Upper lobe of left lung (tissue), 4 donors: ENCODE results near the gene RNF4.

Experiments used
- CTCF ChIP-seq, 6 experiments: fragments of 450-650 bp in 4 of 6; fragments of 200-600 bp in 2 of 6; sonication (generic) in 2 of 6; IDR thresholded peaks; one replicate each; pipeline ENCODE4 v1.5.1; 2016 to 2019; ENCODE audit warnings: antibody characterized with exemption in 6 of 6
- EP300 ChIP-seq, 4 donors: sonication (generic); formaldehyde crosslinking; IDR thresholded peaks; one replicate each; pipeline ENCODE4 v1.5.1; 2017; ENCODE audit warnings: antibody characterized with exemption in 4 of 4, control low read depth in 2 of 4
- POLR2A ChIP-seq, 4 donors: fragments of 450-650 bp; IDR thresholded peaks; one replicate each; pipeline ENCODE4 v1.5.1; 2016 to 2017; ENCODE audit warnings: antibody characterized with exemption in 4 of 4, mild to moderate bottlenecking in 2 of 4
- POLR2AphosphoS5 ChIP-seq, 2 donors: sonication (generic); formaldehyde crosslinking; IDR thresholded peaks; one replicate each; pipeline ENCODE4 v1.5.1; 2017; ENCODE audit warnings: antibody characterized with exemption in 2 of 2

DNA sequence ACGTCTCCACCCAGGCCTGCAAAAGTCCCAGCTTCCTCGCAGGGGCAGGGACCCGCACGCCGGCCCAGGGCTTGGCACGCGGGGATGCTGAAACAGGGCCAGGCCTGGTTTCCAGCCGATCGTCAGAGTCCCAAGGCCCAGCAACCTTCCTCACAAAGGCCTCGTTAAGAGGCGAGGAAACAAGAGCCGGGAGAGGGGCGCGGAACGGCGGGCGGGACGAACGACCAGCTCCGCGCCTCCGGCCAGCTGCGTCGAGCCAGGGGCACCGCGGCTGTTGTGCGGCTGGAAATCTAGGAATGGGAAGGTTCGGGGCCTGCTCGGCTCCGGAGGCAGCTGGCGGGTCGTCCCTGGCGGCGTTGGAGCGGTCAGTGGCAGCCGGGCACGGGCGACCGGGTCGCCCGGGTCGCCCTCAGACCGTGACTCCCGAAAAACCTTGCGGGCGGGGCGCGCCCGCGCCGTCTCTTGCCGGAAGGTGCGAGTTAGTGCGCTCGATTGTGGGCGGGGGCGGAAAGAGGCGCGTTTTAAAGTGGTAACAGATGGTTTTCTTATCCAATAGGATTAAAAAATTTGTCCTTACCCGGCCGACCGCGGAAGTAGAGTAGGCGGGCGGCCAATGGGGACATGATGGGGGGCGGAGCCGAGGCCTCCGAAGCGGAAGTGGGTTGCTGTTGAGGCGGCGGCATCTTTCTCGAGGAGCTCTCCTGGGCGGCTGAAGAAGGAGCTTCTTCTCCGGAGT, at the start of gene RNF4:
- peak in 2 of 6 experiments; percentile 16 to 19 for TF ChIP-seq CTCF (IDR thresholded peaks at IDR 0.05)
- TF ChIP-seq POLR2A (IDR thresholded peaks at IDR 0.05): peak in 2 of 4 donors; percentile 40 to 80
- peak; percentile 57 to 67 for TF ChIP-seq POLR2AphosphoS5 (IDR thresholded peaks at IDR 0.05)
- no peak for TF ChIP-seq EP300 (IDR thresholded peaks at IDR 0.05)
